BE2C (cell line): ENCODE measurements around the gene PRPF6.

Experiments
- DNase-seq: peaks from one replicate; pipeline ENCODE4 v3.0.0-alpha.2; 2020
- H3K27me3 ChIP-seq: fragments of 250-450 bp; sonication (Bioruptor Pico); 2 replicates; pipeline ENCODE4 v1.5.1; 2020; ENCODE audit warnings: mild to moderate bottlenecking
- H3K36me3 ChIP-seq: fragments of 250-450 bp; sonication (Bioruptor Pico); 2 replicates; pipeline ENCODE4 v1.5.1; 2020; ENCODE audit warnings: mild to moderate bottlenecking
- H3K4me1 ChIP-seq: fragments of 250-450 bp; sonication (Bioruptor Pico); 2 replicates; pipeline ENCODE4 v1.5.1; 2020
- H3K4me3 ChIP-seq: 2 replicates; pipeline ENCODE4 v1.5.1; 2011; ENCODE audit warnings: low read depth, low read length
- H3K9me3 ChIP-seq: fragments of 250-450 bp; sonication (Bioruptor Pico); 2 replicates; pipeline ENCODE4 v1.5.1; 2020
- CTCF ChIP-seq: IDR thresholded peaks from 2 replicates; pipeline ENCODE4 v1.5.1; 2012; ENCODE audit warnings: mild to moderate bottlenecking, low read depth, low read length

Gene PRPF6

GRCh38 chr20:64021124-64021975, 40.4 kb downstream of the PRPF6 start:
- Histone ChIP-seq H3K4me3 (no peak overlapping the region), H3K4me1 (no peaks in the 10 kb centered on the region), H3K9me3 (no peaks in the 10 kb centered on the region), H3K27me3 (no peaks in the 10 kb centered on the region), H3K36me3 (peaks cover 75% of the 10 kb centered on the region)
- no peak for DNase-seq
- no peak for TF ChIP-seq CTCF

GRCh38 chr20:64022671-64023360, 41.9 kb downstream of the PRPF6 start:
- peaks cover 81% of the 10 kb centered on the region for H3K36me3 ChIP-seq
- no peak overlapping the region for H3K4me3 ChIP-seq
- no peak for TF ChIP-seq CTCF
- DNase-seq = no peak
- H3K9me3 ChIP-seq = no peaks in the 10 kb centered on the region
- H3K27me3 ChIP-seq = no peaks in the 10 kb centered on the region
- H3K4me1 ChIP-seq = no peaks in the 10 kb centered on the region; the same call in 1 of the 2 replicates

GRCh38 chr20:64023361-64024140, 42.6 kb downstream of the PRPF6 start:
- Histone ChIP-seq H3K9me3 (no peaks in the 10 kb centered on the region), H3K4me1 (peaks cover 5% of the 10 kb centered on the region; the same call in 1 of the 2 replicates), H3K27me3 (no peaks in the 10 kb centered on the region), H3K4me3 (no peak overlapping the region), H3K36me3 (peaks cover 81% of the 10 kb centered on the region)
- no peak for TF ChIP-seq CTCF
- DNase-seq = no peak

- Histone ChIP-seq H3K36me3 (peaks cover 82% of the 10 kb centered on the region), H3K4me1 (peaks cover 5% of the 10 kb centered on the region; the same call in 1 of the 2 replicates), H3K9me3 (no peaks in the 10 kb centered on the region), H3K4me3 (no peak overlapping the region), H3K27me3 (no peaks in the 10 kb centered on the region)
- no peak for DNase-seq
- TF ChIP-seq CTCF = no peak
Observed at GRCh38 chr20:64024141-64024990, 43.4 kb downstream of the PRPF6 start.

- Histone ChIP-seq H3K27me3 (no peaks in the 10 kb centered on the region), H3K36me3 (peaks cover 82% of the 10 kb centered on the region)
Observed at GRCh38 chr20:64025101-64025825, 44.3 kb downstream of the PRPF6 start.

More at GRCh38 chr20:64025101-64025825, 44.3 kb downstream of the PRPF6 start:
- no peak for TF ChIP-seq CTCF
- DNase-seq = no peak
- H3K9me3 ChIP-seq = no peaks in the 10 kb centered on the region
- no peak overlapping the region for H3K4me3 ChIP-seq
- H3K4me1 ChIP-seq = peaks cover 5% of the 10 kb centered on the region; the same call in 1 of the 2 replicates
